Tibial artery (tissue), 4 donors: ENCODE measurements around the gene MAPRE3.

Experiments
- DNase-seq, 2 donors: peaks; one replicate each; pipeline ENCODE4 v3.0.0-alpha.2; 2019
- H3K27ac ChIP-seq, 2 donors: fragments of 200-600 bp; sonication (generic) in 1 of 2; 1 replicate in 1 of 2; 2 replicates in 1 of 2; pipeline ENCODE4 v1.5.1; 2018 to 2019; ENCODE audit warnings: mild to moderate bottlenecking in 1 of 2
- H3K27me3 ChIP-seq, 2 donors: fragments of 200-600 bp; sonication (generic) in 1 of 2; one replicate each; pipeline versions ENCODE4 v1.5.1 to v1.6.0; 2016 to 2019
- H3K36me3 ChIP-seq, 3 donors: fragments of 200-600 bp; sonication (generic) in 2 of 3; one replicate each; pipeline ENCODE4 v1.5.1; 2016 to 2019; ENCODE audit warnings: mild to moderate bottlenecking in 2 of 3
- H3K4me1 ChIP-seq, 4 donors: fragments of 200-600 bp; sonication (generic) in 2 of 4; 1 replicate in 3 of 4; 2 replicates in 1 of 4; pipeline ENCODE4 v1.5.1; 2016 to 2019
- H3K4me3 ChIP-seq, 2 donors: fragments of 200-600 bp; sonication (generic) in 1 of 2; 1 replicate in 1 of 2; 2 replicates in 1 of 2; pipeline ENCODE4 v1.5.1; 2018 to 2019; ENCODE audit warnings: mild to moderate bottlenecking in 2 of 2
- H3K9me3 ChIP-seq, 3 donors: fragments of 200-600 bp; sonication (generic) in 1 of 3; one replicate each; pipeline ENCODE4 v1.5.1; 2016 to 2019
- CTCF ChIP-seq, 2 experiments: fragments of 200-600 bp in 1 of 2; fragments of 450-650 bp in 1 of 2; IDR thresholded peaks; one replicate each; pipeline ENCODE4 v1.5.1; 2017 to 2019; ENCODE audit warnings: antibody characterized with exemption in 2 of 2, mild to moderate bottlenecking in 1 of 2, moderate library complexity in 1 of 2
- intact Hi-C: fragments of 100-400 bp; cut with DNase I; formaldehyde crosslinking; loops from one replicate; pipeline ENCODE4 v1.15.0; 2023; ENCODE audit warnings: low total_unique reads

MAPRE3 gene

GRCh38 chr2:26934985-26935384, 35.5 kb upstream of the MAPRE3 start:
- H3K27me3 ChIP-seq: peaks cover 0 to 13% of the 10 kb centered on the region in 2 donors
- no peak overlapping the region for H3K27ac ChIP-seq
- no peak overlapping the region for H3K4me3 ChIP-seq
- no peaks in the 10 kb centered on the region for H3K9me3 ChIP-seq
- intact Hi-C loops: no loop called here
- no peak for DNase-seq
- H3K4me1 ChIP-seq: no peaks in the 10 kb centered on the region
- no peaks in the 10 kb centered on the region for H3K36me3 ChIP-seq
- no peak for TF ChIP-seq CTCF (IDR thresholded peaks at IDR 0.05)

DNA sequence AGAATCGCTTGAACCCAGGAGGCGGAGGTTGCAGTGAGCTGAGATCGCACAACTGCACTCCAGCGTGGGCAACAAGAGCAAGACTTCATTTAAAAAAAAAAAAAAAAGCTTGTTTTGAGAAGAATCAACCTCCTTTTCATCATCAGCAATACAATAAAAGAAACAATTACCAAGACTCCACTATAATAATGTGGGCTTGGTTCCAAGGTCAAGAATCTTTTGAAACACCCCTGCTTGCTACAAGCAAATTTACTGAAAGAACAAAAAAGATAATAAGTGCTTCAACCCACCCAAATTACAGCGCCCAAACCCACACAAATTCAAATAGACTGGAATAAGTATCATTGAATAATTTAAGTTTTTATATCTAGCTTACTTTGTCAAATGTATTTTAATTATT, 33.6 kb upstream of the MAPRE3 start:
- Histone ChIP-seq H3K27ac (no peak overlapping the region), H3K4me1 (no peaks in the 10 kb centered on the region), H3K36me3 (no peaks in the 10 kb centered on the region), H3K9me3 (no peaks in the 10 kb centered on the region), H3K27me3 (peaks cover 0 to 6% of the 10 kb centered on the region in 2 donors), H3K4me3 (no peak overlapping the region)
- intact Hi-C loops: no loop called here
- no peak for TF ChIP-seq CTCF (IDR thresholded peaks at IDR 0.05)
- DNase-seq: no peak

DNA sequence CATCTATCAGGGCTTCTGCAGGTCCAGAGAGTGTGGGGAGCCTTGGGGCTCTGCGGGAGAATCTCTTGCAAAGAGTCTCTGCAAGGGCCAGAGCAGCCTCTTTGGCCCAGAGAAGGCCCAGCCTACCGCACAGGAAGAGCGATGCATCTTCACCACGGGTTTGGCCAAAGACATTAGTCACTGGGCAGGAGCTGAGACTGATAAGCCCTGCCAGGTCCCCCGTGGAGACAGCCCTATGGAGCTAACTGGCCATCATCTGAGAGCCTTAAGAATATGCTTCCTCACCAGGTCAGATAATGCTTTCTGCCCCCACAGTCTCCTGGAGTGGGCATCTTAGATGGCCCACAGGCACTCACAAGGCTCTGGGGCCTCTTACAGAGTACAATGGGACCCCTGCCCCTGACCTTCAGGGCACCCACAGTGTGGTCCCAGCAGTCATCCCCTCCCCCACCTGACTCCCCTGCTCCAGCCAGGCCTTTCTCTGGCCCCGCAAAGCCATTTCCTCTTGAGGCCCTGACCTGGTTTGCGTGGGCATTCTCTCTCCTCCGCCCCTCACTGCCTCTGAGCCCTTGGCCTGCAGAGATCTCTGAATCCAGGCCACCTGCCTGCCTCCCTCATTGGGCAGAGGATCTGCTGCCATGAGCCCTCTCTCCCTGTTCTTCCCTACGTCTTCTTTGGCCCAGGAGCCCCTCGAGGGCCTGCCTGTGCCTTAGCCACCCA, 31.9 kb upstream of the MAPRE3 start:
- no peak for DNase-seq
- Histone ChIP-seq H3K4me3 (no peak overlapping the region), H3K27me3 (peaks cover 0 to 18% of the 10 kb centered on the region in 2 donors), H3K27ac (no peak overlapping the region), H3K36me3 (no peaks in the 10 kb centered on the region), H3K4me1 (no peaks in the 10 kb centered on the region), H3K9me3 (no peaks in the 10 kb centered on the region)
- no peak for TF ChIP-seq CTCF (IDR thresholded peaks at IDR 0.05)
- intact Hi-C loops: no loop called here

DNA sequence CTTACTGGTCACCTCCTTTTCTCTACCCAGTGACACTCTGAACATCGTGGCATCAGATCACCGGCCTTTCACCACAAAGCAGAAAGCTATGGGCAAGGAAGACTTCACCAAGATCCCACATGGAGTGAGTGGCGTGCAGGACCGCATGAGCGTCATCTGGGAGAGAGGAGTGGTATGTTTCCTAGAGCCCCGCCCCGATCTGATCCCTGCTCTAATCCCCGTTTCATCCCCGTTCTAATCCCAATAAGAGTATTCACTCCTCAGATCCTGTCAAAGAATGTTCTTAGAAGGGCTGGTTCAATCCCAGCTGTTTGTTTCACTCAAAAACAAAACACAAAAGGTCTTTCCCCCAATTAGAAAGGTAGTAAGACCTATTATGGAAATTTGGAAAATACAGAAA, 30.4 kb upstream of the MAPRE3 start:
- no peak overlapping the region for H3K27ac ChIP-seq
- intact Hi-C loops: loop anchor here (5.0 kb wide), 1 partner anchor 93 kb away; the partner anchor contains the start of gene DPYSL5
- H3K4me1 ChIP-seq: no peaks in the 10 kb centered on the region
- no peaks in the 10 kb centered on the region for H3K9me3 ChIP-seq
- no peak for TF ChIP-seq CTCF (IDR thresholded peaks at IDR 0.05)
- no peak for DNase-seq
- peaks cover 0 to 28% of the 10 kb centered on the region in 2 donors for H3K27me3 ChIP-seq
- H3K36me3 ChIP-seq: no peaks in the 10 kb centered on the region
- H3K4me3 ChIP-seq: no peak overlapping the region

DNA sequence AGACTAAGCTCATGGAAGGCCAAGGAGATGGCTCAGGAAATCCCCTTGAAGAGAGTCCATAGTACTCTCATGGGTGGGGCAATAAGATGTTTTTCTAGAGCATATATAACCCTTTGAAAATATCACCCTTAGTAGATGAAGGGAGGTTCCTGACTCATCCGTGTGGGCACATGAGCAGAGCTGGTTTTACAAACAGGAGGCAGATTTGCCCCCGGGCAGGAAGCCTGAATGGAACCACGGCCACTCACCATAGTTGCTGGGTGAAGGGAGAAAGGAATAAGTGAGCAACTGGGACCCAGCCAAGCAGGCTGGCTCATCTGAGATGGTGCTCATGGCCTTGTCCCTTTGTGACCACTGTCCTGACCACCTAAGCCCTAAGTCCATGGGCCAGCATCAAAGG, 29.0 kb upstream of the MAPRE3 start:
- Histone ChIP-seq H3K36me3 (no peaks in the 10 kb centered on the region), H3K9me3 (no peaks in the 10 kb centered on the region), H3K27me3 (peaks cover 0 to 39% of the 10 kb centered on the region in 2 donors), H3K4me1 (no peaks in the 10 kb centered on the region), H3K4me3 (no peak overlapping the region), H3K27ac (no peak overlapping the region)
- intact Hi-C loops: loop anchor here (5.0 kb wide), 1 partner anchor 94 kb away; the partner anchor contains the start of gene DPYSL5
- no peak for DNase-seq
- no peak for TF ChIP-seq CTCF (IDR thresholded peaks at IDR 0.05)
